22Rv1 (cell line): Measurements from ENCODE around the gene DNAH2.
A peak's percentile ranks its signal among the peaks of the same experiment; 100 is the strongest.

ENCODE experiments used
- H3K27ac ChIP-seq: fragments of 450-650 bp; 2 replicates; pipeline ENCODE4 v1.5.1; 2017
- ZFX ChIP-seq: fragments of 450-650 bp; IDR thresholded peaks from 2 replicates; pipeline ENCODE4 v1.6.1; 2017; ENCODE audit warnings: antibody characterized with exemption, borderline replicate concordance
- TF ChIP-seq, protein P1 (sequence below): fragments of 450-650 bp; IDR thresholded peaks from 2 replicates; pipeline ENCODE4 v1.5.1; 2017; ENCODE audit warnings: mild to moderate bottlenecking

DNAH2 gene

DNA sequence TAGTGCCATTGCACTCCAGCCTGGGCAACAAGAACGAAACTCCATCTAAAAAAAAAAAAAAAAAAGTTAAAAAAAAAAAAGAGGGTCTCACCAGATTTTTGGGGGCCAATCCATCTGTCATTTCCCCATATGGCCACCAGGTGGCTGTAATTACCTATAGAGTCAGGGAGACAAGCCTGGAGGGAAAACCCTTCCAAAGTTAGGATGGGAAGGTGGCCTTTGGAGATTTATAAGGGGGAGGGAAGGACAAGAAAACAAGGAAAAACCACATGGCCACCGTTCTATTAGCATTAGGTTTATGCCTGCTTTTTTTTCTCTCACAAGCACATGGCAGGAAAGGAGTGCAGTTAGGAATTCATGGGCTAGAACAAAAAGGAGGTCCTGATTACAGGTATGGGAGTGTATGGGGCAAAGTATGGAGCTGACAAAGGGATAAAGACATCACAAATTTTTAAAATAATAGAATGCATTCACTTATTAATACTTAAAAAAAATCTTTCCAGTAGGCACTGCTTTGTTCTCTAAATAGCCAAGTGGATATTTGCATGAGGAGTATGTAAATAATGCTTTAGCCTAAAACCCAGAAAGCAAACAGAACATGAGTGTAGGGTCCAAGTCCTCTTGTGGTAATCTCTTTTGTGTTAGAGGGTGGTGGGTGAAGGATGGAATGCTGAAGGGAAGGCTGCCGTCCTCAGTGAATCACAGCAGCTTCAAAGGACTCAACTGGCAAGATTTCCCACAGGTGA is 145.3 kb downstream of the DNAH2 start:
- H3K27ac ChIP-seq: peak overlapping the region; percentile 98
- TF ChIP-seq, protein P1, sequence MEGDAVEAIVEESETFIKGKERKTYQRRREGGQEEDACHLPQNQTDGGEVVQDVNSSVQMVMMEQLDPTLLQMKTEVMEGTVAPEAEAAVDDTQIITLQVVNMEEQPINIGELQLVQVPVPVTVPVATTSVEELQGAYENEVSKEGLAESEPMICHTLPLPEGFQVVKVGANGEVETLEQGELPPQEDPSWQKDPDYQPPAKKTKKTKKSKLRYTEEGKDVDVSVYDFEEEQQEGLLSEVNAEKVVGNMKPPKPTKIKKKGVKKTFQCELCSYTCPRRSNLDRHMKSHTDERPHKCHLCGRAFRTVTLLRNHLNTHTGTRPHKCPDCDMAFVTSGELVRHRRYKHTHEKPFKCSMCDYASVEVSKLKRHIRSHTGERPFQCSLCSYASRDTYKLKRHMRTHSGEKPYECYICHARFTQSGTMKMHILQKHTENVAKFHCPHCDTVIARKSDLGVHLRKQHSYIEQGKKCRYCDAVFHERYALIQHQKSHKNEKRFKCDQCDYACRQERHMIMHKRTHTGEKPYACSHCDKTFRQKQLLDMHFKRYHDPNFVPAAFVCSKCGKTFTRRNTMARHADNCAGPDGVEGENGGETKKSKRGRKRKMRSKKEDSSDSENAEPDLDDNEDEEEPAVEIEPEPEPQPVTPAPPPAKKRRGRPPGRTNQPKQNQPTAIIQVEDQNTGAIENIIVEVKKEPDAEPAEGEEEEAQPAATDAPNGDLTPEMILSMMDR: peak; percentile 90
- TF ChIP-seq ZFX: no peak

DNA sequence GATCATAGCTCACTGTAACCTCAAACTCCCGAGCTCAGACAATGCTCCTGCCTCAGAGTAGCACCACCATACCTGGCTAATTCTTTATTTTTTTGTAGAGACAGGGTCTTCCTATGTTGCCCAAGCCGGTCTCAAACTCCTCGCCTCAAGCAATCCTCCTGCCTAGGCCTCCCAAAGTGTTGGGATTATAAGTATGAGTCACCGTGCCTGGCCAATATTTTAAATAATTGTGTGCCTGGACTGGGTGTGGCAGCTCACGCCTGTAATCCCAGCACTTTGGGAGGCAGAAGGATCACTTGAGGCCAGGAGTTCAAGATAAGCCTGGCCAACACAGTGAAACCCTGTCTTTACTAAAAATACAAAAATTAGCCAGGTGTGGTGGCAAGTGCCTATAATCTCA is 146.8 kb downstream of the DNAH2 start:
- H3K27ac ChIP-seq: peak overlapping the region; percentile 98

DNA sequence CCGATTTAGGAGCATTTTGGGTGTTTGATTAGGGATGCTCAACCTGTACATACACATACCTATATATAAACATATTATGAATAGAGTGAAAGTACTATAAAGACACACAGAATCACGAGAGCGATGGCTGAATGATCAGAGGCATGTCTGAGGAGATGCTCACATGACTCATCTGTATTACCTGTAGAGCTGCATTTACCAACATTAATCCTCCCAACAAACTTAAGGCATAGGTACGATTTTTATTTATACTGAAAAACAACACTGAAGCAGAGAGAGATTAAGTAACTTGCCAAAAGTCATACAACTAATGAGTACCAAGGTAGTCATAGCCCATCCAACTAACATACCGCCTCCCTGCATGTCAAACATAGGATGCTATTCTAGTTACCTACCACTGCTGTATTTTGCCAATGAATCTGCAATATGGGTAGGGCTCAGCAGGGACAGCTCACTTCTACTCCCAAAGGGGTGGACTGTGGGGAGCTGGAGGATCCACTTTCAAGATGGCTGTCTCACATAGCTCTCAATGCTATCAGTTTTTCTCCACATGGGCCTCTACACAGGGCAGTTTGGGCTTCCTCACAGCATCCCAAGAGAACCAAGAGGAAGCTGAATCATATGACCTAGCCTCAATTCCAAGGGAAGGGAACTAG is 147.6 kb downstream of the DNAH2 start:
- no peak for TF ChIP-seq ZFX
- TF ChIP-seq, protein P1: no peak
- peak overlapping the region; percentile 98 for H3K27ac ChIP-seq

DNA sequence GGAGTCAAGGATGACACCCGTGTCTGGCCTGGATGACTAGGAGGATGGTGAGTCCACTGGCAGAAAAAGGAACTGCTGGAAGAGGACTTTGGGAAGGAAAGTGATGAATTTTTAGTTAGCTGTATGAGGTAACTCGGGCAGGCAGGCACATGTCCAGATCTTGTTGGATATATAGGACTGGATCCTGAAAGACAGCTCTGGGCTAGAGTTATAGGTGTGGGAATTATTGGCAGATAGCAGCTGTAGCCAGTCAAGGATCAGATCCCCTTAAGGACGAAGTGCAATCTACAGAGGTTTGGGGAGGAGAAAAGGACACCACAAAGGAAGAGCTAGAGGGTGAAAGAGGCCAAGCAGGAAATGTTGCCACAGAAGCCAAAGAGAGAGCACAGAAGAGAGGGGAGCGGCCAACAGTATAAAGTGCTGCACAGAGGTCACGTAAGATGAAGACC is 150.4 kb downstream of the DNAH2 start:
- TF ChIP-seq ZFX: no peak
- TF ChIP-seq, protein P1: no peak
- H3K27ac ChIP-seq: 0 out of 2 replicates have a peak overlapping the region, but pooled peaks have one; percentile 10

DNA sequence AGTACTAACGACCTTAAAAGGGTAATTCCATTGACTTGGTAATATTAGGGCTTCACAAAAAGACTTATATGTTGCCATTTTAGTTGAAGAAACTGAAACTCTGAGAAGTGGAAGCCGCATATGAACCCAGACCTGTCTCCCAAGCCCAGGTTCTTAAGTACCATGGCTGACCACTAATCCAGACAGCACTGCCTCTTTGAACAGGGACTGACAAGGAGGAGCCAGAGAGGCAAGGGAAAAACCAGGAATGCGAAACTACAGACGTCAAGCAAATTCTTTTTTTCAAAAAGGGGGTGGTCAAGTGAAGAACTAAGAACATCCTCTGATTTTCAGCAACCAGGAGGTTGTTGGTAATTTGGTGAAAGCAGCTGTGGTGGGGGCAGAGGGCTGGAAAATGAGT is 155.5 kb downstream of the DNAH2 start:
- no peak overlapping the region for H3K27ac ChIP-seq
- TF ChIP-seq ZFX: no peak
- TF ChIP-seq, protein P1: no peak

DNA sequence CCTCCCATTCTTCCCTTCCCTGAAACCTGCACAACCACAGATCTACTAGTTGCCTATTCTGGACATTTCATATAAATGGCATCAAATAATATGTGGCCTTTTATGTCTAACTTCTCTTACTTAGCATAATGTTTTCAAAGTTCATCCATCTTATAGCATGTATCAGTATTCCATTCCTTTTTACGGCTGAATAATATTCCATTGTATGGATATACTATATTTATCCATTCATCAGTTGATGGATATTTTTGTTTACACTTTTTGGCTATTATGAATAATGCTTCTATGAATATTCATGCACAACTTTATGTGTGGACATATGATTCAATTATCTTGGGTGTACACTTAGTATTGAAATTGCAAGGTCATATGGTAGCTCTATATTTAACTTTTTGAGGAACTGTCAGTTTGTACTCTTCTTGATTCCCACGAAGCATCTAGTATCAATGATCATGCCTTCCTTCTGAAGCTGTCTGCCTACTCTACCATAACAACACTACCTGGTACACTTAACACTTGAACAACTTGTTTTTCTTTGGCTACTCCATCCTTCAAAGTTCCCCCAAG is 158.3 kb downstream of the DNAH2 start:
- no peak overlapping the region for H3K27ac ChIP-seq
- TF ChIP-seq, protein P1: no peak
- TF ChIP-seq ZFX: no peak

DNA sequence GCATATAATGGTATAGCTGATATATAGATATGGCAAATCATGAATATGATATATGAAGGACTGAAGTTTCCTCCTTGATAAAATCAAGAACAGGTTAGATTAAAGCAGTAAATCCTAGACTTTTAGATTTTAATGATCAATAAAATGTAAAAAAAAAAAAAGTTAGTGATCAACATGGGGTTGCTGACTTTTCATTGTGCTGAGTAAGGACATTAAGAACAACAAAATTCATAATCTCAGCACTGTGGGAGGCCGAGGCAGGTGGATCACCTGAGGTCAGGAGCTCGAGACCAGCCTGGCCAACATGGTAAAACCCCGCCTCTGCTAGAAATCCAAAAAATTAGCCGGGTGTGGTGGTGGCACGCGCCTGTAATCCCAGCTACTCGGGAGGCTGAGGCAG is 160.7 kb downstream of the DNAH2 start:
- H3K27ac ChIP-seq: no peak overlapping the region
- TF ChIP-seq ZFX: no peak
- TF ChIP-seq, protein P1: no peak
